ENCODE results near the gene BAHD1.

BAHD1 gene

DNA sequence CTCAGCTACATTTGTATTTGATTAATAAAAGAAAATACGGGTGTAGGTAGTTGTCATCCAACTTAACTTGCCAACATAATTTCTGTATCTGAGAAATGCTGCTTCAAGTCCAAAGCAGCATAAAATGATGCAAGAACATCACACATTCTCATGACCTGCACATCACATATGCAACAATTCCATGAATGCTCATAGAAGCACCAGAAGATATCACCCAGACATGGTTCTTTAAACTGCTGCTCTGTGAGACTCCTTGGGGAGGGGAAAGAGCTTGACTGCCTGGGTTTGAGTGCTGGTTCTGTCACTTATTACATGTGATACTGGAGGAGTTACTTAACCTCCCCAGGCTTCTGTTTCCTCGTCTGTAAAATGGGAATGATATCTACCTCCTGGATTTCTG, 69.4 kb downstream of the BAHD1 start:
- DNase-seq: no peak
- no peak overlapping the region for H3K9ac ChIP-seq (ENCODE audit: low read length)
- no peak overlapping the region for H2AFZ ChIP-seq (ENCODE audit: low read length)
- TF ChIP-seq, protein P1, sequence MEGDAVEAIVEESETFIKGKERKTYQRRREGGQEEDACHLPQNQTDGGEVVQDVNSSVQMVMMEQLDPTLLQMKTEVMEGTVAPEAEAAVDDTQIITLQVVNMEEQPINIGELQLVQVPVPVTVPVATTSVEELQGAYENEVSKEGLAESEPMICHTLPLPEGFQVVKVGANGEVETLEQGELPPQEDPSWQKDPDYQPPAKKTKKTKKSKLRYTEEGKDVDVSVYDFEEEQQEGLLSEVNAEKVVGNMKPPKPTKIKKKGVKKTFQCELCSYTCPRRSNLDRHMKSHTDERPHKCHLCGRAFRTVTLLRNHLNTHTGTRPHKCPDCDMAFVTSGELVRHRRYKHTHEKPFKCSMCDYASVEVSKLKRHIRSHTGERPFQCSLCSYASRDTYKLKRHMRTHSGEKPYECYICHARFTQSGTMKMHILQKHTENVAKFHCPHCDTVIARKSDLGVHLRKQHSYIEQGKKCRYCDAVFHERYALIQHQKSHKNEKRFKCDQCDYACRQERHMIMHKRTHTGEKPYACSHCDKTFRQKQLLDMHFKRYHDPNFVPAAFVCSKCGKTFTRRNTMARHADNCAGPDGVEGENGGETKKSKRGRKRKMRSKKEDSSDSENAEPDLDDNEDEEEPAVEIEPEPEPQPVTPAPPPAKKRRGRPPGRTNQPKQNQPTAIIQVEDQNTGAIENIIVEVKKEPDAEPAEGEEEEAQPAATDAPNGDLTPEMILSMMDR (IDR thresholded peaks at IDR 0.05; ENCODE audit: low read length): no peak
- no peak for TF ChIP-seq EZH2phosphoT487 (IDR thresholded peaks at IDR 0.05; ENCODE audit: low read length)
- TF ChIP-seq EZH2 (optimal IDR thresholded peaks at IDR 0.05; ENCODE audit: low read depth, low read length): no peak
- H3K4me2 ChIP-seq (ENCODE audit: low read depth, low read length): no peak overlapping the region
- no peaks in the 10 kb centered on the region for H4K20me1 ChIP-seq (ENCODE audit: insufficient read depth, low read length)
- H3K79me2 ChIP-seq (ENCODE audit: low read length): no peaks in the 10 kb centered on the region
- 0 out of 2 replicates have a peak, but pooled peaks cover 4% of the 10 kb centered on the region for H3K27me3 ChIP-seq (replicated peaks; ENCODE audit: insufficient read depth, low read length)
- H3K9me3 ChIP-seq (replicated peaks; ENCODE audit: insufficient read depth, low read length): no peaks in the 10 kb centered on the region
- no peak overlapping the region for H3K4me3 ChIP-seq (ENCODE audit: low read length)
- no peaks in the 10 kb centered on the region for H3K36me3 ChIP-seq (replicated peaks; ENCODE audit: insufficient read depth, low read length)
- H3K27ac ChIP-seq (ENCODE audit: low read length): no peak overlapping the region
- 0 out of 2 replicates have a peak, but pooled peaks cover 6% of the 10 kb centered on the region for H3K4me1 ChIP-seq (ENCODE audit: low read length)
- H3F3A ChIP-seq (ENCODE audit: insufficient read depth, low read length): no peaks in the 10 kb centered on the region; the same call in 1 of the 2 replicates
- no peaks in the 10 kb centered on the region for H3K9me2 ChIP-seq (replicated peaks; ENCODE audit: insufficient read depth, low read length)

DNA sequence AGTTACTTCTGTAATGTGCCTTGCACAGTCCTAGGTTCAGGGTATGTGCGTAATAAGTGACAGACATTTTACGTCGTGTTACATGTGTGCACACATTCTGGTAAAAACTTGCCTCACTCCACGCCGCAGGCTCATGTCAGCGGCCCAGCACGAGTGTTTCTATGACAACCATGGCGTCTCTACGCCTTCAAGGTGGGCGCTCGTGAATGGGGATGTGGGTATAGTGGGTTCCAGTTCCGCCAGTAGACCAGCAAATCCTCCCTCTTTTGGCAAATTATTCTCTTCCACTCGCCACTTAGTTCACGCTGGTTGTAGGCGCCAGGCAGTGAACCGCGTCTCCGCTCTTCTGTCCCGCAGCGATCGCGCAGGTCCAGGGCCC, 70.3 kb downstream of the BAHD1 start:
- Histone ChIP-seq H3K9me2 (replicated peaks; ENCODE audit: insufficient read depth, low read length) (no peaks in the 10 kb centered on the region), H2AFZ (ENCODE audit: low read length) (peak overlapping the region; percentile 75)

DNA sequence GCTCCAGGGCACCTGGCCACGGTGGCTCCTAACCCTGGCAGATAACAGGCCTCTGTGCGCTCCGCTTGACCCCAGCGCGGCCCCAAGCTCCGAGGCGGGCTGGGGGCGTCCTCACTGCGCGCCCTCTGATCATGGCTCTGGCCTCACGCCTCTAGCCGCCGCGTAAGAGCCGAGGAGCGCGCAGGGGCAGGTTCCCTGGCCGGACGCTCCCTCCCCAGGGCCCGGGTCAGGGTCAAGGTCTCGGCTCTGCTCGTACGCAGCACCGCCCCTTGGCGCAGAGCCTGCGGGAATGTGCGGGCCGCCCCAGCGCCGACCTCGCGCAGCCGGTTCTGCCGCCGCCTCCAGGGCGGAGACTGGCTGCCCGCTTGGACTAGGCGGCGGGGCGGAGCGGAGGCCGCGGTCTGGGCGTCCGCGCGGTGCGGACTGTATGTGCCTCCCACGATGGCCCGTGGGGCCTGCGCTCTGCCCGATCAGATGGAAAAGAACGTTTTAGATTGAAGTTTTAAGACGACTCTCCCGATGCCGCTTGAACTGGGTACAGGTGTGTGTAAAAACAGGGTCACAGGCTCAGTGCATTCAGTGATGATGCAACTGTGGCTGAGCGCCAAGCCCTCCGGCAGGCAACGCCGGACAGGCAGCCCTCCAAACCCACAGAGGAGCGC, 70.8 kb downstream of the BAHD1 start:
- Histone ChIP-seq H3K4me1 (ENCODE audit: low read length) (0 out of 2 replicates have a peak, but pooled peaks cover 3% of the 10 kb centered on the region), H3K36me3 (replicated peaks; ENCODE audit: insufficient read depth, low read length) (no peaks in the 10 kb centered on the region), H3K9me3 (replicated peaks; ENCODE audit: insufficient read depth, low read length) (no peaks in the 10 kb centered on the region), H3K9me2 (replicated peaks; ENCODE audit: insufficient read depth, low read length) (no peaks in the 10 kb centered on the region), H3K27ac (ENCODE audit: low read length) (no peak overlapping the region), H4K20me1 (ENCODE audit: insufficient read depth, low read length) (no peaks in the 10 kb centered on the region), H3K27me3 (replicated peaks; ENCODE audit: insufficient read depth, low read length) (0 out of 2 replicates have a peak, but pooled peaks cover 4% of the 10 kb centered on the region), H3K4me2 (ENCODE audit: low read depth, low read length) (peak overlapping the region; percentile 80), H3K9ac (ENCODE audit: low read length) (peak overlapping the region; percentile 35; the same call in 1 of the 2 replicates), H3K79me2 (ENCODE audit: low read length) (no peaks in the 10 kb centered on the region), H2AFZ (ENCODE audit: low read length) (peak overlapping the region; percentile 75), H3K4me3 (ENCODE audit: low read length) (peak overlapping the region; percentile 54), H3F3A (ENCODE audit: insufficient read depth, low read length) (no peaks in the 10 kb centered on the region; the same call in 1 of the 2 replicates)
- peak; percentile 60 for DNase-seq
- TF ChIP-seq, protein P1 (IDR thresholded peaks at IDR 0.05; ENCODE audit: low read length): no peak

More for the DNA sequence above, 70.3 kb downstream of the BAHD1 start:
- Histone ChIP-seq H3K36me3 (replicated peaks; ENCODE audit: insufficient read depth, low read length) (no peaks in the 10 kb centered on the region), H3F3A (ENCODE audit: insufficient read depth, low read length) (no peaks in the 10 kb centered on the region; the same call in 1 of the 2 replicates), H3K9ac (ENCODE audit: low read length) (peak overlapping the region; percentile 35; the same call in 1 of the 2 replicates), H3K4me2 (ENCODE audit: low read depth, low read length) (peak overlapping the region; percentile 80), H3K27ac (ENCODE audit: low read length) (no peak overlapping the region), H3K79me2 (ENCODE audit: low read length) (no peaks in the 10 kb centered on the region), H3K9me3 (replicated peaks; ENCODE audit: insufficient read depth, low read length) (no peaks in the 10 kb centered on the region), H3K4me1 (ENCODE audit: low read length) (0 out of 2 replicates have a peak, but pooled peaks cover 6% of the 10 kb centered on the region), H3K27me3 (replicated peaks; ENCODE audit: insufficient read depth, low read length) (0 out of 2 replicates have a peak, but pooled peaks cover 4% of the 10 kb centered on the region), H3K4me3 (ENCODE audit: low read length) (peak overlapping the region; percentile 54), H4K20me1 (ENCODE audit: insufficient read depth, low read length) (no peaks in the 10 kb centered on the region)
- TF ChIP-seq EZH2 (optimal IDR thresholded peaks at IDR 0.05; ENCODE audit: low read depth, low read length) (no peak), EZH2phosphoT487 (IDR thresholded peaks at IDR 0.05; ENCODE audit: low read length) (no peak)
- TF ChIP-seq, protein P1 (IDR thresholded peaks at IDR 0.05; ENCODE audit: low read length): no peak
- DNase-seq: no peak
